Endothelial cell of umbilical vein (primary cell): ENCODE measurements around the gene DPP6.

Source experiments
- CTCF ChIP-seq, 2 donors: IDR thresholded peaks; 1 replicate in 1 of 2; 2 replicates in 1 of 2; pipeline ENCODE4 v1.5.1; 2011; ENCODE audit warnings: low read length in 2 of 2, mild to moderate bottlenecking in 2 of 2, moderate library complexity in 2 of 2, control low read depth in 1 of 2, inconsistent platforms in 1 of 2, low read depth in 1 of 2; ENCODE audit not compliant: insufficient read depth in 1 of 2; ENCODE audit errors: extremely low read depth in 1 of 2
- EZH2 ChIP-seq: IDR thresholded peaks from 2 replicates; pipeline ENCODE4 v1.6.1; 2012; ENCODE audit warnings: borderline replicate concordance, low read depth, mild to moderate bottlenecking, moderate library complexity, low read length, inconsistent platforms; ENCODE audit not compliant: severe bottlenecking
- FOS ChIP-seq: IDR thresholded peaks from 2 replicates; pipeline ENCODE4 v1.6.1; 2011; ENCODE audit warnings: mild to moderate bottlenecking, low read length, moderate library complexity, borderline replicate concordance; ENCODE audit not compliant: insufficient read depth
- POLR2A ChIP-seq: IDR thresholded peaks from 2 replicates; pipeline ENCODE4 v1.6.1; 2012; ENCODE audit warnings: low read depth, mild to moderate bottlenecking, control low read depth, low read length
- POLR2AphosphoS5 ChIP-seq: IDR thresholded peaks from 2 replicates; pipeline ENCODE4 v1.6.1; 2012; ENCODE audit warnings: low read depth, mild to moderate bottlenecking, control low read depth, low read length, moderate library complexity; ENCODE audit not compliant: insufficient read depth

- TF ChIP-seq CTCF (IDR thresholded peaks at IDR 0.05; ENCODE audit: extremely low read depth in 1 of 2, insufficient read depth in 1 of 2, low read depth in 1 of 2, low read length in 2 of 2) = no peak
- no peak for TF ChIP-seq POLR2A
- no peak for TF ChIP-seq POLR2AphosphoS5
- TF ChIP-seq EZH2 = no peak
- no peak for TF ChIP-seq FOS
Observed at GRCh38 chr7:154896076-154896475, 843.9 kb downstream of the DPP6 start.
